Measurements from ENCODE around the gene ZNF709.
A peak's percentile ranks its signal among the peaks of the same experiment; 100 is the strongest.
"Not testable (repeated sequence)": the region's sequence is repeated elsewhere in the genome, so short reads cannot be mapped to it uniquely, and the experiment has no call there.

Gene ZNF709

GRCh38 chr19:12481781-12482508 is 2.7 kb downstream of the ZNF709 start:
- Mint-ChIP-seq H3K4me1 (ENCODE audit: low read depth) (peaks cover 46% of the 10 kb centered on the region), H3K36me3 (ENCODE audit: low read depth) (peaks cover 9% of the 10 kb centered on the region), H3K27me3 (no peaks in the 10 kb centered on the region), H3K9me3 (no peaks in the 10 kb centered on the region), H3K4me3 (peak overlapping the region; percentile 94), H3K27ac (peak overlapping the region; percentile 50)
- no peak for DNase-seq

GRCh38 chr19:12478234-12478941 is 6.2 kb downstream of the ZNF709 start:
- H3K4me3 Mint-ChIP-seq = no peak overlapping the region
- H3K9me3 Mint-ChIP-seq = no peaks in the 10 kb centered on the region
- H3K27me3 Mint-ChIP-seq = no peaks in the 10 kb centered on the region
- peaks cover 12% of the 10 kb centered on the region for H3K36me3 Mint-ChIP-seq (ENCODE audit: low read depth)
- DNase-seq = no peak
- peaks cover 42% of the 10 kb centered on the region for H3K4me1 Mint-ChIP-seq (ENCODE audit: low read depth)
- no peak overlapping the region for H3K27ac Mint-ChIP-seq

- H3K9me3 Mint-ChIP-seq = peaks cover 42% of the 10 kb centered on the region
- not testable (repeated sequence) for DNase-seq, H3K27ac Mint-ChIP-seq
These were observed 17.0 kb downstream of the ZNF709 start for GRCh38 chr19:12467651-12468050.

GRCh38 chr19:12465211-12465610 is 19.4 kb downstream of the ZNF709 start:
- Mint-ChIP-seq H3K4me3 (no peak overlapping the region), H3K27me3 (no peaks in the 10 kb centered on the region), H3K36me3 (ENCODE audit: low read depth) (peaks cover 84% of the 10 kb centered on the region), H3K9me3 (peaks cover 52% of the 10 kb centered on the region), H3K4me1 (ENCODE audit: low read depth) (no peaks in the 10 kb centered on the region), H3K27ac (no peak overlapping the region)
- no peak for DNase-seq

More at GRCh38 chr19:12467651-12468050, 17.0 kb downstream of the ZNF709 start:
- H3K4me3 Mint-ChIP-seq; H3K27me3 Mint-ChIP-seq; H3K4me1 Mint-ChIP-seq (ENCODE audit: low read depth): not testable (repeated sequence)
- peaks cover 78% of the 10 kb centered on the region for H3K36me3 Mint-ChIP-seq (ENCODE audit: low read depth)

GRCh38 chr19:12464769-12465168 is 19.8 kb downstream of the ZNF709 start:
- Mint-ChIP-seq H3K4me1 (ENCODE audit: low read depth) (no peaks in the 10 kb centered on the region), H3K36me3 (ENCODE audit: low read depth) (peaks cover 82% of the 10 kb centered on the region), H3K4me3 (no peak overlapping the region), H3K27me3 (no peaks in the 10 kb centered on the region), H3K9me3 (peaks cover 50% of the 10 kb centered on the region), H3K27ac (no peak overlapping the region)
- no peak for DNase-seq

- peaks cover 53% of the 10 kb centered on the region for H3K9me3 Mint-ChIP-seq
These were observed 20.5 kb downstream of the ZNF709 start for GRCh38 chr19:12464139-12464538.

GRCh38 chr19:12453495-12453894 is 31.1 kb downstream of the ZNF709 start:
- Mint-ChIP-seq H3K4me1 (ENCODE audit: low read depth) (no peaks in the 10 kb centered on the region), H3K27me3 (no peaks in the 10 kb centered on the region), H3K36me3 (ENCODE audit: low read depth) (peaks cover 53% of the 10 kb centered on the region), H3K9me3 (peaks cover 46% of the 10 kb centered on the region), H3K4me3 (no peak overlapping the region), H3K27ac (no peak overlapping the region)
- DNase-seq = no peak

More at GRCh38 chr19:12464139-12464538, 20.5 kb downstream of the ZNF709 start:
- DNase-seq; H3K27me3 Mint-ChIP-seq; H3K27ac Mint-ChIP-seq; H3K4me3 Mint-ChIP-seq; H3K4me1 Mint-ChIP-seq (ENCODE audit: low read depth): not testable (repeated sequence)
- H3K36me3 Mint-ChIP-seq (ENCODE audit: low read depth) = peaks cover 83% of the 10 kb centered on the region

GRCh38 chr19:12450844-12451243 is 33.8 kb downstream of the ZNF709 start:
- Mint-ChIP-seq H3K36me3 (ENCODE audit: low read depth) (peaks cover 32% of the 10 kb centered on the region), H3K27ac (no peak overlapping the region), H3K4me3 (no peak overlapping the region), H3K4me1 (ENCODE audit: low read depth) (no peaks in the 10 kb centered on the region), H3K27me3 (no peaks in the 10 kb centered on the region), H3K9me3 (peaks cover 42% of the 10 kb centered on the region)
- DNase-seq = no peak

- peaks cover 42% of the 10 kb centered on the region for H3K9me3 Mint-ChIP-seq
- H3K36me3 Mint-ChIP-seq (ENCODE audit: low read depth) = peaks cover 23% of the 10 kb centered on the region
- H3K27me3 Mint-ChIP-seq = no peaks in the 10 kb centered on the region
- no peak overlapping the region for H3K27ac Mint-ChIP-seq
- H3K4me3 Mint-ChIP-seq = no peak overlapping the region
- no peaks in the 10 kb centered on the region for H3K4me1 Mint-ChIP-seq (ENCODE audit: low read depth)
- no peak for DNase-seq
These were observed 35.8 kb downstream of the ZNF709 start for GRCh38 chr19:12448808-12449207.

GRCh38 chr19:12440541-12441316 is 43.9 kb downstream of the ZNF709 start, which contains the start of gene ZNF443:
ZNF443 (minus strand) TSS chr19:12441021; CDS start chr19:12440914, 107 bp downstream.
- peak within 1 kb of the TSS; percentile 96 for H3K27ac Mint-ChIP-seq

GRCh38 chr19:12439686-12440540 is 44.7 kb downstream of the ZNF709 start:
- peaks cover 32% of the 10 kb centered on the region for H3K36me3 Mint-ChIP-seq (ENCODE audit: low read depth)
- H3K4me3 Mint-ChIP-seq = peak overlapping the region; percentile 97
- peaks cover 20% of the 10 kb centered on the region for H3K4me1 Mint-ChIP-seq (ENCODE audit: low read depth)
- H3K27me3 Mint-ChIP-seq = not testable (repeated sequence)
- peaks cover 34% of the 10 kb centered on the region for H3K9me3 Mint-ChIP-seq
- H3K27ac Mint-ChIP-seq = peak overlapping the region; percentile 88
- DNase-seq = peak; percentile 71

More at GRCh38 chr19:12440541-12441316, 43.9 kb downstream of the ZNF709 start, which contains the start of gene ZNF443:
- peaks cover 33% of the 10 kb centered on the region for H3K9me3 Mint-ChIP-seq
- H3K36me3 Mint-ChIP-seq (ENCODE audit: low read depth) = peaks cover 25% of the 10 kb centered on the region
- peak; percentile 100 for DNase-seq
- H3K4me1 Mint-ChIP-seq (ENCODE audit: low read depth) = peaks cover 20% of the 10 kb centered on the region
- no peaks in the 10 kb centered on the region for H3K27me3 Mint-ChIP-seq
- H3K4me3 Mint-ChIP-seq = peak within 1 kb of the TSS; percentile 97

- not testable (repeated sequence) for H3K4me3 Mint-ChIP-seq; H3K4me1 Mint-ChIP-seq (ENCODE audit: low read depth); DNase-seq; H3K27ac Mint-ChIP-seq; H3K27me3 Mint-ChIP-seq
- Mint-ChIP-seq H3K9me3 (peaks cover 50% of the 10 kb centered on the region), H3K36me3 (ENCODE audit: low read depth) (peaks cover 88% of the 10 kb centered on the region)
These were observed 53.8 kb downstream of the ZNF709 start for GRCh38 chr19:12430726-12431299.

GRCh38 chr19:12425888-12426274 is 58.7 kb downstream of the ZNF709 start:
- no peak for DNase-seq
- no peaks in the 10 kb centered on the region for H3K4me1 Mint-ChIP-seq (ENCODE audit: low read depth)
- H3K27ac Mint-ChIP-seq = no peak overlapping the region
- H3K27me3 Mint-ChIP-seq = no peaks in the 10 kb centered on the region
- no peak overlapping the region for H3K4me3 Mint-ChIP-seq
- H3K36me3 Mint-ChIP-seq (ENCODE audit: low read depth) = peaks cover 87% of the 10 kb centered on the region
- peaks cover 44% of the 10 kb centered on the region for H3K9me3 Mint-ChIP-seq

Data from activated T-cell treated with anti-CD3 and anti-CD28 coated beads, Interleukin-2, amount 50 U/mL, for 24 hours (primary cell).